ENCODE measurements around the gene IFNG-AS1. TPM values are rescaled to one million over a fixed set of nuclear protein-coding genes. Genes with fewer than 3 reads are reported as not detected.

IFNG-AS1 gene
- not detected in 2 replicates for total RNA-seq (2014; rRNA removed; shearing (Covaris generic))

- no peak for DNase-seq (ENCODE audit: low spot score)
These were observed at the start of gene IFNG-AS1 for GRCh38 chr12:67989184-67989920. Gene IFNG-AS1, plus strand, starts transcription at chr12:67989447.

DNA sequence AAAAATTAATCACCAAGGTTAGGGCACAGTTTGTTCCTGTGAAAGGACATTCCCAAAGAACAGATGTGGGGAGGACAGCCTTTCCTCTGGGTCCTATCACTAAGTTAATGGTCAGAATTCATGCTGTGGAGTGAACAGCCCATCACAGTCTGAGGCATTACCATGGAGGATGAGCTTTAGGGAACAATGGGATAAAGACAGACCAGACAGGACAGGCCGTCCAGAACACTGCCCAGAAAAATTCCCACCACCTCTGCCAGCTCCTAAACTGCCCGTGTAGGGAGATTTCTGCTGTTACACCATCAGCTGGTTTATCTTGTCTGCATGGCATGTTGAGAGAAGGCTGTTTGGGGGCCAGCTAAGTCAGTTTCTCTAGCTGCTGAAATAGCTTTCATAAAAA lies 49.6 kb upstream of the IFNG-AS1 start:
- no peak for DNase-seq (ENCODE audit: low spot score)

GRCh38 chr12:67940780-67941243 lies 48.4 kb upstream of the IFNG-AS1 start:
- DNase-seq (ENCODE audit: low spot score), result peak; percentile 65

- DNase-seq (ENCODE audit: low spot score), result no peak
These were observed 46.5 kb upstream of the IFNG-AS1 start for GRCh38 chr12:67942724-67943123.

DNA sequence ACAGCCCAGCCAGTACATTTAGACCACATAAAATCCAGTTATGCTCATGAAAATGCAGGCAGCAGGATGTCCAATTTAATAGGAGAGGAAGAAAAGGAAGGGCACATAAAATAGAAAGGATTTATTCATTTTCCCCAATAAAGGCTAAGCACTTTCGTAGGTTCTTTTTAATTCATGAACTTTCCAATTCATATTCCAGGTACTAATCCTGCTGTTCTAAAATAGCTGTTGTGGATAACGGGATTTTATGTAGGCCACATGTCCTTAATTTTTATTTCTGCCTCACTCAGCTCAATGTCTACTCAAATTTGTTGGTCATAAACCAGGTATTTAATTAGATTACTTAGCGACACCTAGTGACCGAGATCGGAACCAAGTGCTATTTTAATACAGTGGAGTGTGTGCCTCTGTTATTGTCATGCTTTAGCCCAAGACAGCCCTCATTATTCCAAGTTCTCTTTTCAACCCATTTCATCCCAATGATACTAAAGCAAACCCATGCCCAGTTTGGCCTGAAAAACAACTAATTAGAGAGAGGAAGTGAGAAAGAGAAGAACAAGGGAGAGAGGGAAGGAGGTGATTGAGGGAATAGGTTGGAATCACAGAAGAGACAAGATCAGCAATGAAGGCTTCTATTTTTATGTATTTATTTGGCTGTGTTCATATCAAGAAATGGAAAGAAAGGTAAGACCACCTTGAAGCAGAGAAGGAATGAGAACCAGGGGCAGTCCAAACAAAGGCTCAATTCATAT lies 45.9 kb upstream of the IFNG-AS1 start:
- peak; percentile 95 for DNase-seq (ENCODE audit: low spot score)

- DNase-seq (ENCODE audit: low spot score), result no peak
These were observed 45.2 kb upstream of the IFNG-AS1 start for GRCh38 chr12:67944093-67944492.

GRCh38 chr12:67952787-67953186 lies 36.5 kb upstream of the IFNG-AS1 start:
- no peak for DNase-seq (ENCODE audit: low spot score)

DNA sequence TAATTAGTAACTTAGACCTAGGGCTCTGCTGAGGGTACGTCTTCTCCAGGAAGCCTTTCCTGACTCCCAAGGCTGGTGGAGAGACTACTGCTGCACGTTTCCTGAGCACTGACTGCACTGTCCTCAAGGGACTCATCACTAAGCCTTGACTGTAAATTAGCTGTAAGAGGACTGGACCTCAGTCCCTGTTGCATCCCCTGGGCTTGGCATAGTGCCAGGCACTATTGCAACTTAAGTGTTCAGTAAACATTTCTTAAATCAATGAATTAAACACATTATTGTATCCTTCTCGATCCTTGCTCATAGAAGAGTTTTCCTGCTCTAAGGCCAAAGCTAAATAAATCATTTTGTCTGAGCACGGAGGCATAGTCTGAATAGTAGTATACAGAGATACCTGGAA lies 31.9 kb upstream of the IFNG-AS1 start:
- no peak for DNase-seq (ENCODE audit: low spot score)

- no peak for DNase-seq (ENCODE audit: low spot score)
These were observed 31.1 kb upstream of the IFNG-AS1 start for GRCh38 chr12:67958187-67958586.

DNA sequence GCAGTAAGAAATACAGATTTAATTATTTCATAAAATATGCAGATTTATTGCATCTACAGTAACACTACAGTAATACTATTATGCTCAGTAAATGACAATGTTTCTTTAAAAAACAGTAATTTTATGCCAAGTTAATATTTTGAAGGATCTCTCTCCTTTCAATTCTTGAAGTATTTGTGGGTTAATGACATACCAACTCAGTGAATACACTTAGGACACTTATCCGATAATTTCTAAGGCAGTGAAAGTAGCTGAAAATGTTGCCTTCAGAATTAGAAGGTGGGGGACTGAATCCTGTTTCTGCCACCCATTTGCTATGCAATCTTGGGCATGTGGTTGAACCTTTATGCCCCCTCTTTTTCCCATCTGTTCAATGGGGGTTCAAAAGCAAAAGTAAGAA lies 24.8 kb upstream of the IFNG-AS1 start:
- no peak for DNase-seq (ENCODE audit: low spot score)

DNA sequence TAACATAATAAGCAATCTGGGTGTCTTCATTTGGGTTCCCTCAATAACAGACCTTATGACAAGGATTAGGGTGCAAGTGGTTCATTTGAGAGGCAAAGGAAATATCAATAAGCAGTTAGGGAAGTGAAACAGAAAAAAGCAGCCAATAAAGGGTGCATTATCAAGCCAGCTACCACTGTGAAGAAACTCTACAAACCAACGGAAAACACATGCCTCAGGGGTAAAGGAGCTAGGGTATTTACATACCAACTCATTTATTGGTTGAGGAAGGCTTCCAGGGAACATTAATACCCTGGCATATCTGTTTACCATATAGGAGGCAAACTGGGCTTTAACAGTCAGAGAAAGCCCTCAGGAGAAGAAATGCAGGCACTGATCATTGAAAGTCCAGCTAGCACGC lies 22.7 kb upstream of the IFNG-AS1 start:
- DNase-seq (ENCODE audit: low spot score), result no peak

DNA sequence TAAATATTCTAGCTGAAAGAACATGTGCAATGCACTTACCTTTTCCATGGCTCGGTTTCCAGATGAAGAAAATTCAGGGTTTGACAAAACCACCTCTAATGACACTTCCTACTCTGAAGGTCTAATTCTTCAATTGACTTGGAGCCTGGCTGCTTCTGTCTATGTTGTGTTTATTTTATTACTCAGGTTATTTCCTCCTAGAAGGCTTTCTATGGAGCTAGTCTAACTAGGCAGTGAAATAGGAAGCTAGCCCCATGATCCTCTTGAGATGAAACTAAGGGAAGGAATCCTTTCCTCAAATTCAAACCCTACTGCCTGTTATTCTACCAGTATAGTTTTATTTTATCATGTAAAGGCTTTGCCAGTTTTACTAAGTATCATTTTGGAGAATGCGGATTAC lies 20.9 kb upstream of the IFNG-AS1 start:
- DNase-seq (ENCODE audit: low spot score), result peak; percentile 10

DNA sequence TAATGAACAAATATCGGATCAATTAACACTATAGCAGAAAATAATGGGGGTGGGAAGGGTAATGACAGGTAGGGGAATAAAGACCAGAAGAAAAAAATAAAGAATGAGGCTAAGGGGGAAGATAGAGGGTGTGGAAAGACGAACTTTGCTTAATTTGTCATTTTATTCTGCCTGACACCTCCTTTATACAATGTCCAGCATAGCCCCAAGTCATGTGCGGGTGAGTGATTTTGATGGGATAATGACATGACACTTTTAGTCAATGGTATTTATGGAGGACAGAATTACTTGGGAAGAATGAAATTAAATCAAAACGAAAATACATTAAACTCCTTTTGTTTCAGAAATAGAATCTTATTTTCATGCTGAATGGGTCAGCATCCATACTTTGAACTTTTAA lies 20.5 kb upstream of the IFNG-AS1 start:
- DNase-seq (ENCODE audit: low spot score), result no peak

DNA sequence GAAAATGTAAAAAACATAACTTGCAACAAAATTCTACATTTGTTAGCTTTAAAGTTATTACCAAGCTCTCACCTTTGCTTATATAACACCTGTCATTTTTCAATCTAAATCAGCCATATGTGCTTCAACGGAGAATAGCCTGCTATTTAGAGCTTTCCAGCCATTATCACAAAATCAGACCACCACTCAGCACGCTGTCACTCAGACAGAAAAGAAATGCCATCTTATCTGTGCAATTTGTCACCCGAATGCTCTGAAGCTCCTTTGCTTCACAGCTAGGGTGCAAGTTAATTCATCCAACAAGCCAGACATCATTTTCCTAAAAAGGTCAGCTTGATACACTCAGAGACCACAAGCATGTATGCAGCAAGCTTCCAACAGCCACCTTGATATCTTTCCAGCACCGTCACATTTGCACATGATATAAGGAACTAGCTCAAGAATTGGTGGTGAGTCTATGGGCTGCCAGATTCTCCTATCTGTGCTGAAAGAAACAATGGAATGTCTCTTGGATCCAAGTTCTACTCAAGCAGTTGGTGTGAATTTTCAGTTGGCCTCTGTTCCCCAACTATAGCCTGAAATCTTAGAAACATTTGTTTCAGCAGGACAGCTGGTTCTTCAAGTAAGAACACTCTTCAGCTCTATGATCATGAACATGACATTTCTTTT lies 20.0 kb upstream of the IFNG-AS1 start:
- DNase-seq (ENCODE audit: low spot score), result no peak

GRCh38 chr12:67977668-67978067 lies 11.6 kb upstream of the IFNG-AS1 start:
- peak; percentile 19 for DNase-seq (ENCODE audit: low spot score)

GRCh38 chr12:67980391-67980790 lies 8.9 kb upstream of the IFNG-AS1 start:
- no peak for DNase-seq (ENCODE audit: low spot score)

DNA sequence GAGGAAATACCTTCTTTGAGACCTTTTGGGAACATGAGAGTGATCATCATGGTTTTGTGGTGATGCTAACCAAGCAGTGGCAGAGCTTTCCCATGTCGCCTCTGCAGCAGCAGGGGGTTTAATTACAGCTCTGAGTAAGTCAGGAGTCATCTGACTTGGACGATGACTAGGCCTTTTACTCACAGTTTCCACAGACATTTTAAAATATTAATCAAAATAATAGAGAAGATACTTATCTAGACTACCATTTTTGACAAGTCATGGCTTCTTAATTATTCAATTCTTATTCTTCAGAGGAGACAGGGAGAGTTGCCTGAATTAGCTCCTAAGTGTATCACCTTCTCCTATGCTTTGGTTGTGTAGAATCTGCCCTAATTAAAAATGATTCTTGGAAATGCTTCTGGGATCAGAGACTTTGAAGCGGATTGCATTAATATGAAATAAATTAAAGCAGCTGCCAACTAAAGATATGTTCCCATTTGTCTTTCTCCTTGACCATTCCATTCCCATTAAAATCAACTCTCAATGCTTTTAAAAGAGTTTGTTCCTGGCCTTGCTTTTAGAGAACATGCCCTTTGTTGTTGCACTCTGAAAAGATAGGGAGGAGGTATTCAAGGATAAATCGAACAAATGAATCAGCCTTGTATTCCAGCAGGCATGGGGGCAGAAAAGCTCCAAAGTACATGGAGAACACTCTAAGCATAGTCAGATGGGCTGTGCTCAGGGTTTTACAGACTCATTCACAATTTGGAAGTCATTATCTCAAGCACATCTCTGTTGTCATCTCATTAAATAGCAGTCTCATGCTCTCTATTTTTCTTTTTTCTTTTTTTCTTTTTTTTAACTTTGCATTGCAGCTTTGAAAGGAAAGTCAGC lies 7.7 kb upstream of the IFNG-AS1 start:
- no peak for DNase-seq (ENCODE audit: low spot score)

GRCh38 chr12:67982164-67982563 lies 7.1 kb upstream of the IFNG-AS1 start:
- no peak for DNase-seq (ENCODE audit: low spot score)

- DNase-seq (ENCODE audit: low spot score), result no peak
These were observed 2.6 kb upstream of the IFNG-AS1 start for GRCh38 chr12:67986632-67987031.

DNA sequence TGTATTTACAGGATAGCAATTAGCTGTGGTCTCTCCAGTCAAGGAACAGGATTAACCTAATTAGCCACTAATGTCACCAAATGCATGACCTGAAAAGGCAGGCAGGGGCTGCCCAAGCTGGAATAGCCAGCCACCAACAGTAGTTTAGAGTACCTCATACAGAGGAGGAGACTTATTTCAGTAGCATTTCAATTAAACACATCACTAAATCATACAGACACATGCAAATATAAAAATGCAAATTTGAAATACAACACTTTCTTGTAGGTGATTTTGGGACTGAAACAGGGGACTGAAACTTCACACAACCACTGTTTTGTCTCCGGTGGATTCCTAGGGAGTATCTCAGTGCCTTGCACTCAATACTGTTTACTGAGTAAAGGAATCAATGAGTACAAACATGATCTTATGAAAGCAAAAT lies 636 bp upstream of the IFNG-AS1 start:
- DNase-seq (ENCODE audit: low spot score), result no peak

GRCh38 chr12:67991158-67991557 lies 1.9 kb downstream of the IFNG-AS1 start:
- no peak for DNase-seq (ENCODE audit: low spot score)
